DOHH2 (cell line): ENCODE data around the gene PCTP.

Source experiments
- CTCF ChIP-seq: fragments of 200-600 bp; sonication (generic); IDR thresholded peaks from one replicate; pipeline ENCODE4 v1.5.1; 2014; ENCODE audit warnings: antibody characterized with exemption, mild to moderate bottlenecking, low read depth, low read length; ENCODE audit not compliant: poor library complexity, severe bottlenecking
- EZH2phosphoT487 ChIP-seq: fragments of 200-600 bp; sonication (generic); IDR thresholded peaks from 2 replicates; pipeline ENCODE4 v1.6.1; 2017; ENCODE audit warnings: borderline replicate concordance, mild to moderate bottlenecking, antibody characterized with exemption, low read length, moderate library complexity, mixed read lengths

DNA sequence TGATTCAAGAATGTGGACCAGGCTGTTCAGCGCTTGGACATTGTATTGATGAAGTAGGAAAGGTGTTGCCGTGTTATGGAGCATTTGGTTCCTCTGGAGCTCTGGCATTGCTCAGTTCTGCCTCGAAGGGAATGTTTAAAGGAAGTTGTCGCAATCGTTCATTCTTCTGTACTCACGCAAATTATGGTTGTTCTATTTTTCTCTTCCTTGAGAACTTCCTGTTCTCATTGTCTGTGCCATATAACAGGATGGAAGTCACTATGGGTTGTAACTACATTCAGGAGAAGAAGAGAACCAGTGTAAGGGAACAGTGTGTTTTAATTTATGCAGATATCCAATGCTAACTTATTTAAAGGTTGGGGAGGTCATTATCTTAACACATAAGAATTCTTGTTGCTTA lies 13.0 kb downstream of the PCTP start:
- TF ChIP-seq CTCF (no peak), EZH2phosphoT487 (no peak)
